ENCODE measurements around the gene MICAL2.

Gene MICAL2

DNA sequence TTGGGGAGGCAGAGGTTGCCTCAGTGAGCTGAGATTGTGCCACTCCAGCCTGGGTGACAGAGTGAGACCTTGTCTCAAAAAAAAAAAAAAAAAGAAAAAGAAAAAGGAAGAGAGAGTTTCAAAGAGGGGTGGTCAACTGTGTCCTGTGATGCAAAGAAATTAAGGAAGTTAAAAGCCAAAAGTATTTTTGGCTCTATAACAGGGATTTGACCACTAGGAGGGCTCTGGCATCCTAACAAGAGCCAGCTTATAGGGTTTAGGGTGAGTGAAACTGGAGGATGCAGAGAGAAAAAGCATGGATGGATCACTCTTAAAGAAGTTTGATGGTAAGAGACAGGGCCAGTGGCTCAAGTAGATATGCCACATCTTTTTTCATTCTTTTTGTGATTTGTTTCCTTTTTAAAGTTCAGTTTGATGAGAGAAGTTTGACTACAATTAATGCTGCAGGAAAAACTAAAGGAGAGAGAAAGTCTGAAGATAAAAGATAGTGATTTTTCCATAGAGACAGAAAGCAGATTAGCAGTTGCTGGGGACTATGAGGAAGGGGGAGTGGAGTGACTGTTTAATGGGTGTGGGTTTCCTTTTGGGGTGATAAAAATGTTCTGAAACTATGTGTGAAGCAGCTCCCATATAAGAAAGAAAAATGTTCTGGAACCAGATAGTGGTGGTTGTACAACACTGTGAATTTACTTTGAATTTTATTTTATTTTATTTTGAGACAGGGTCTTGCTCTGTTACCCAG, 11.1 kb upstream of the MICAL2 start:
- DNase-seq: no peak

DNA sequence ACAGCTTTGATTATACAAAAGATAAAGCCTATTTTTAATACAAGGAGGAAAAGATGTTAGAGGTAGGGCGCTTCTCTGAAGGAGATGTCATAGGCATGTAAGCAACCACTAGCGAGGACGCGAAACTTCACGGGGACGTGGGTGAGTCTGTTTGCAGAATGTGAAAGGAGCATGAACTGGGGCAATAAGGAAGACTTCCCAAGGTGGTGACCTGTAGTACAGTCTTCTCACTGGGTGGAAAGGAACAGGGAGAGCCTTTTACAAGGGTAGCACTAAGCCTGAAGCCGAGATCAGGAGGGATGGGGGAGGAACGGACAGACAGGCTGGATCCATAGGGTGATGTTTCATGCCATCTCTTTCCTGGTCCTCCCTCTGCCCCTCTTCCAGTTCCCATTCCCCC, 10.0 kb upstream of the MICAL2 start:
- DNase-seq: no peak

DNA sequence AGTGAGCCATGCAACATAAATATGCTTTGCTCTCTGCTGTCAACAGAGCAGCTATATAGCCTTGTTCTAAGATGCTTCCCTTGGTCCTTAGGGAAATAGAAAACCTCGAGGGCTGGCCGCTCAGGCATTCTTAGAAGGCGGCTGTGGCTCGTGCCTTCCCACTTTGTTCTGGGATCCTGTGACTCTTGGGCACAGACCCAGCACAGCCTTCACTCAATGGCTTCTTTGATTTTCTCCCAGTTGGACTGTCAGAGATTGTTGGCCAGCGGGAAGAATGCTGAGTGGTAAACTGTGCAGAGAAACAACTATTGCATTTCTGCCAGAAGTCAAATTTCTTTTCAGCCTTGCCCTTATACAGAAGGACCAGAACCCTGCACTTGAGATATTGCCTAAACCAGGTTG, 9.5 kb upstream of the MICAL2 start:
- no peak for DNase-seq

DNA sequence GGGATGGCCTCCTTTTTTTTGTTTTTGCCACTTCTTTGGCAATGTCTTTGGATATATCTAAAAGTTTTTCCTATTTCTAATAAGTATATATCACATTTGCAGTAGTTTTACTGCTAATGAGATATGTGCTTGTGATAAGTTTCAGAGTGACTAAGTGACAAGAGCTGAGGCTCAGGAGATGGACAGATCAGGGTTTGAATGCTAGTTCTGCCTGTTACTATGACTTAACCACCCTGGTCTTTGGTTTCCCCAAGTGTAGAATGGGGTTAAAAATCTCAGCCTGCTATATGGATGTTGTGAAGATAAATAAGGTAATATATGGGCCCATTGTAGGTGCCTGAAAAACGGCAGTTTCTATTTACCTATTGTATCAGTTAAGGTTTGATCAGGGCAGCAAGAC, 9.1 kb upstream of the MICAL2 start:
- no peak for DNase-seq

DNA sequence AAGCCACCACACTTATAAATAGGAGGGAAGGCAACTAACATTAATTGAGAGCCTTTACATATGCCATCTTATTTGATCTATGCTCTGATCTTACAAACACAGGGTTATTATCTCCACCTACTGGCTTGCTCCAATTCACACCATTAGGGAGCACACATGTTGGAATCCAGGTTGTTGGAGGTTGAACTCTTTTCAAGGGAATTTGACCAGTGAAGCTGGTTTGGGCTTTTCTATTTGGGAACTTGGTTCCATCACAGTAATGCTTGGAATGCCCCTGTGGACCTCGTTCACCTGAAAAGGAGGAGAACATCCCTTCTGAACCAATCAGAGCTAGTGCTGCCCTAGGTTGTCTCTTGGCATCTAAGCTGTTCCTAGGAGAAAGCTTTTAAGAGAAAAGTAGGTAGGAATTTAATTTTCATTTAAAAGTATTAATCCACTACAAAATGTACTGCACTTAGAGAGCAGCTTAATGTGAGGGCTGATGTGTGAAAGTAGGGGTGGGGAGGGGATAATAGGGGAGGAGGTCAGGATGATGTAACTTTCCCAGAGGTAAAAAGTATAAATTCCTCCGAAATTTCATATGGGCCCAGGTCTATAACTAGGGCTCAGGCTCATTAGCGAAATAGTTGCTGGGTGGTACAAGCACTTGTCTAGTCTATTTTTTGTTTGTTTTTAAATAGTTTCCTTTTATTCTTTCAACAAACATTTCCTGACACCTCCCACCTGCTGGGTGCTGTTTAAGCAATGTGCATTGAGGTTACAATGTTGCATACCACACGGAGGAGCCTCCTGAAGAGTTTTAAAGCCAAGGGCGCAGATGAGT, 7.6 kb upstream of the MICAL2 start:
- DNase-seq: no peak

DNA sequence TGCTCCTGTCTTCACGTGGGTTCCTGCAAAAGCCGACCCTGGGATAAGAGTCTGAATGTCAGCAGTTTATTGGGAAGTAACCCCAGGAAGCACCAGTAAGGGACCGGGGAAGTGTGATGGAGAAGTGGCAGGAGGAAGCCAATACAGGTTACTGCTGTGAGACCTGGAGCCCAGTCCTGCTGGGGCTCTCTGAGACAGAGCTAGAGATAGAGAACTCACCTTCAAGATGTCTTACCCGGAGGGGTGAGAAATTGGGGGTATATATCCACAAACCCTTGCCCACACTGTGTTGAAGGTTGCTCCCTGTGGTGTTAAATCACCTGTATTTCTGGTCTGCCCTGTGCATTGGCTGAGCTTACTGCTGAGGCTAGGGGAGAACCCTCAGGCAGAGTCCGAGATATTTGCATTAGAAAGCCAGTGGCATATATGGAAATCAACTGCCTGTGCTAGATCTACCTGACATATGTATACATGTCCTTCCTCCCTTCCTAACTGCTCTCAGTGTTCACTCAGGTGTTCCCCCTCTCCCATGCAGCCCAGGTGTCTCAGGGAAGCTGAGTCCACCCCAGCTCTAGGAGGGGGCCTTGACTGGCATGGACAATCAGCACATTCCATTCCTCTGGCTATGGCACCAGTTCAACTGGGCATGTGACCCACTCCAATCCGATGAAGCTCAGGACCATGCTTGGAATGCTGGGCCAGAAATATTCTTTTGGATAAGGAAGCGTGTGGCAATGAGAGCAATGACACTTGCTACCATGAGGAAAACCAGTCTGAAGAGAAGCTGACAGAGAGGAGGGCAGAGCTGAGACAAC, 6.8 kb upstream of the MICAL2 start:
- DNase-seq: no peak

DNA sequence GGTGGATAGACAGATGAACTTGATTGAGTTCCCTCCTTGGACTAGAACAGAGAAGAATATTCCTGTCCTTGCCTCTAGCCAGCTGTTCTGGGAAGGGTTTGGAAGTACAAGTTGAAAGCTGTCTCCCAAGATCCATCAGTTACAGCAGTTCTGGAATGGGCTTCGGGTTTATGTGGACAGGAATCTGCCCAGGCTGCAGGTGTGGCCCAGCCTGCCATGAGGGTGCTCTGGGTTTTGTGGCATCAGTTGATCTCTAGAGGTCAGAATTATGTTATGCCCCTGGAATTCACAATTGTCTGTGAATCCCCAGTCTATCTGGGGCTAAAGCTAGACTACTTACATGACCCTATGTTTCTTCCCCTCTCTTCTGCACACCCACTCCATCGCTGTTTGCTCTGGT, 4.9 kb upstream of the MICAL2 start:
- DNase-seq: no peak

DNA sequence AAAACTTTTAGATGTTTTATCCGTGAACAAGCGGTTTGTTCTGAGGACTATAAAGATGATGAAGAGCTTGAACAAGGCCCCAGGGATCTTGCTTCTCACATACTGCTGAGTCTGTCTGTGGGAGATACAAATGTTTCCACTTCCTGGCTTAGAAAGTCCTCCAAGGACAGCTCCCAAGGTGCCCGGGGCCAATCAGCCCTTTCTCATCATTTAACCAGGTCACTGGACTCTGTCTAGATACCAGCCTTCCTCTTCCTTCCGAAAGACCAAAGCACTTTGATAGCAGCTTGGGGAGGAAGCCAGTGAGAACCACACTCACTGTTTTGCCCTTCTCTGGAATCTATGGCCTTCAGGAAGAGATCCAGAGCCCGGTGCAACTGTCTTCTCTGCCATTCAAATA, 4.3 kb upstream of the MICAL2 start:
- no peak for DNase-seq

DNA sequence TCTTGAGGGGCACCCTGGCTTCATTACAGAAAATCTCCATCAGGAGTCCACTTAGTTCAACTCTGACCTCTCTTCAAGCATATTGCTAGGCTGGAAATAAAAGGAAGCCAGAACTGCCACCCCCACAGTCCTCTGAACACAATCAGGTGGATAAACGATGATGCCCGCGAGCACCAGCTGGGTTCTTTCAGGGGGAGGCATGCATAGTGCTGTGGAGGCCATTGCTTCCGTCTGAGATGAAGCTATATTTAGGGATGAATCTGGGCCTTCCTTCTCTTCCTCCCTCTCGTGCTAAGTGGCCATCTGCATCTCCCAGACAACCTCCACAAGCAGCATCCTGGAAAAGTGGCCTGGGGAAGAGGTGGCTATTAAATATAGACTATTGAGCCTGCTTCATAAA, 3.9 kb upstream of the MICAL2 start:
- DNase-seq: no peak

DNA sequence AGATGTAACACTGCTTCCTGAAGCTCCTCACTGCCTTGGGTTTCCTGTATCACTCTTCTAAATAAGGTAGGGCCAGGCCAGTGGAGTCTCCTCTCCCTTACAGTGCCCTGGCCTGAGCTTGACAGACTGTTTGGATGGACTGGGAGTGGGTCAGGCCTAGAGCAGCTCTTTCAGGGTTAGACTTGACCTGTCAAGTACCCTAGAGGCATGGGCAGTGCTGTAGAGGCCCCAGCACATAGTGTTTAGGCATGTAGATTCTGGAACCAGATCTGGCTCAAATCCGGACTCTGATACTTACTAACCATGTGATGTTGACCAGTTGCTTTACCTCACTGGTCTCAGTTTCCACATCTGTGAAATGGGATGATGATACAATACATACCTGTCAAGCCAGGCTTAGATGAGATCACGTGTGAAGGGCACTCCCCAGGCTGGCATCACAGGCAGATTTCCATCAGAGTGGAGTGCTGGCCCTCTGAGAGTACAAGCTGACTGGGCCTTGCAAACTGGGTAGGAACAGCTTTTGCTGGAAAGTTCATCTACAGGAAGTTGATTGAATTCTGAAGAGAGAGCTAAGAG, 1.4 kb upstream of the MICAL2 start:
- no peak for DNase-seq

DNA sequence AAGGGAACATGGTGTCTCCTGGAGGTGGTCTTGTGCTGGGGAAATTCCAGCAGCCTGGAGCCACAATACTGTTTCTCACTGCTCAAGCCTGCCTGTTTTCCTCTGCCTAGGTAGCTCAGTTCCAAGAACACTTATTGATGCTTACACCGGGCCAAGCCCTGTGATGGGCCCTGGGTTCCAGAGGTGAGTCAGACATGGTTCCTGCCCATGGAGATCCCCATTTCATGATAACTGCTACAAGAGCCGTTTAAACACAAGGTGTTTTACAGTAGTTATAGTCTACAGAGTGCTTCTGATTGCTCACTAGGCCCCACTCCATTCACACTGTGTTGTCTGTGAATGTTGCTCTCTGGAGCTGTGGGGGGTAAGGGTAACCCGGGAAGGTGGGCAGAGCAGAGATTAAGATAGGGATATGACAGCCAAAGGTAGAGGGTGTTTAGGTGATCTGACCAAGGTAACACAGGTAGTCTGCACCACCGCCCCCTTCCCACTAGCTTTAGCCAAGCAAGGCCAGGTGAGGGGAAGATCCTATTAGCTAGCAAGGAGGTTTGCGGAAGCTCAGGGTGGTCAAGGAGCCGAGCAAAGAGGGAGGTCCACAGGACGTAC, 696 bp upstream of the MICAL2 start:
- no peak for DNase-seq

DNA sequence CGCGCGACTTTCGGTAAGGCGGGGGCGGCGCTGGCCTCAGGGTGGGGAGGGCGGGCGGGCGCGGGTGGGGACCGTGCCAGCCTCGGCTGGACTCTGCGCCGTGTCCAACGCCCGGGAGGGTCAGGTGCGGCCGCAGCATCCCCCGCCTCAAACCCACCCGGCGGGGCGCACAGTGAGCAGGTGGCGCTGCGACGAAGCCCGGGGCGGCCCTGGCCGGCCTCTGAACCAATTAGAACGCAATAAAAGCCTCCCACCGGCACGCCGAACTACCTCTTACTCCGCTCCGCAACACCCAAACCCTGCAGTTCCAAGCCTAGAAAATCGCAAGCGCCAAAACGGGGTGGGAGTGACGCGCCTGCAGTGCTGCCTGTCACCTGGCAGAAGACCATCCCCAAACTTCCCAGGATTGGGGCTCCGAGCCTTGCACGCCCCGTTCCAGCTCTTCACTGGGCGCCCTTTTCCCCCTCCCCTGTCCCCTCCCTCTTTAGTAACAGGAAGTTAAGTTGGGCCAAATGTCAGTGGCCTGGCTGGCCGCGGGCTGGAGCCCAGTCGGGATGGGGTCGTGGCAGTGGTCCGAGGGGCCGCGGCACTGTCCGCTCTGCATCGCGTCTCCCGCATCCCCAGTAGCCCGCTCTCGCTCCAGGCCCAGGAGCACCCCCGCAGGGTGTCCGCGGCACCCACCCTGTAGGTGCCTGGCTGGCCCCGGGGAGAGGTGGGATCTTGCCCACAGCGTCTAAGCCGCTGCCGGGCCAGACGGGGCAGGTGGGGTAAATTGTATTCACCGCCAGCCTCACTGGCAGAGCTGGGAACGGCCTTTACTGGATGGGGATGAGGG, 541 bp downstream of the MICAL2 start:
- no peak for DNase-seq

DNA sequence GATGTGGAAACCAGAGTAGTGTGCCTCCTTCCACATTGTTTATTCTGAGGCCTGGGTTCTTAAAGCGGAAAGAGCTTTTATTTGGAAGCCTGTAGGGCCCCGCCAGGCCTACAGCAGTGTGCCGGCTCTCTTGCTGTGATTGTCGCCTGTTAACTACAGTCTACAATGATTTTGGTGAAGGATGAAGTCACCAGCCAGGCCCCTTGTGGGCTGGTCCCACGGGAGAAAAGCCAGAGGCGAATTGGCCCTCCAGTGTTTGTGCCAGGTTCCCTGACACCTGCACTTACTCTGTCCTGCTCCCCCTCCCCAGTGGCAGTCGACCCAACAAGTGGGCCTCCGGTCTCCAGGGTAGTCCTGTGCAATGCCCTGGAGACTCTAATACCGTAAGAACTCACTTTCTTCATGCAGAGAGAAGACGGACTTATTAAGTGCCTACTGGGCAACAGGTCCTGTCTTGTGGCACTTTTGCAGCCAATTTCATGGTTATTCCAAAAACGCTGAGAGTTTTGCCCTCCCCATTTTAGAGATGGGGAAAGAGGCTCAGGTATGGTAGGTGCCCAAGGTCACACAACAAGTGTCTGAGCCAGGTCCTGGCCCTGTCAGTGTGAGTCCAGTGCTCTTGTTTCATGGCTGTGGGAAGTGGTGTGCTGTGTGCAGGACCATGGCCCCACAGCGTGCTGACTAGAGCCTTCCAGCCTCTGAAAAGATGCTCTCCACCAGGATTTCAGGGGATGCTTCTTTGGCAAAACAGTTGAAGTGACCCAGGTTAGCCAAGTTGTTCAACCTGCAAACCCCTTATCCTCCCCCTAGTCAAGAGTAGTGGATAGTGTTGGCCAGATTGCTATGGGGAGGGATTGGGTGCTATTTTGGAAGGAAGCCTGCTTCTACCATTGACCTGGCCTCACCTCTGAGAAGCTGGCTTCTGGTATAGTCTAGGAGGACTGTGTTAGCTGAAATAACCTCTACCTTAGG, 1.4 kb downstream of the MICAL2 start:
- no peak for DNase-seq

DNA sequence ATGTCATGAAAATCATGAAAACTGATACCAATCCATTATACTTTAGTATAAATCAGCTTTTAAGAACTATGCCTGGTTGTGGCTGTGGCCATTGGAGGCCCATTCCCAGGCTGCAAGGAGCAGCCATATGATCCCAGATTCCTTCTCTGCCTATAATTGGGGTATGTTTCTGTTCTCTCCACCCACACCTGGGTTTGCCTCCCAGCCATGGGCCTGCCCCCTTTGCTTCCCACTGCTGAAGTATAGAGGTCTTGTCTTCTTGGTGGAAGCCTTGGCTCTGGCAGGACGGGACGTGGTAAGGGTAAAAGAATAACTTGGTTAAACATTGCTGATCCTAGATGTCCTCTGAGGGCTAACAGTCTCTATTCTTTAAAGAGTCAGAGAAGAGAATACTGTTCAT, 2.4 kb downstream of the MICAL2 start:
- DNase-seq: no peak

DNA sequence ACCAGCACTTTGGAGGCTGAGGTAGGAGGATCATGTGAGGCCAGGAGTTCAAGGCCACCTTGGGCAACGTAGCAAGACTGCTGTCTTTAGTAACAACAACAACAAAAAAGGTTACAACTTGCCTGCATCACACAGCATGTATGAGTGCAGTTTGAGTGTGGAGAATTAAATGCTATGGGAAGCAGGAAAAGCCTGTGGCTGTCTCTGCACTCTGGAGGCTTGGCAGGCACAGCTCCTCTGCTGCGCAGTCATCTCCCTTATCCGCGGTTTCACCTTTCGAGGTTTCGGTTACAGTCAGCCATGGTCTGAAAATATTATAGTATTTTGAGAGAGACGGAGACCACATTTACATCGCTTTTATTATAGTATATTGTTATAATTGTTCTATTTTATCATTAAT, 2.9 kb downstream of the MICAL2 start:
- no peak for DNase-seq

DNA sequence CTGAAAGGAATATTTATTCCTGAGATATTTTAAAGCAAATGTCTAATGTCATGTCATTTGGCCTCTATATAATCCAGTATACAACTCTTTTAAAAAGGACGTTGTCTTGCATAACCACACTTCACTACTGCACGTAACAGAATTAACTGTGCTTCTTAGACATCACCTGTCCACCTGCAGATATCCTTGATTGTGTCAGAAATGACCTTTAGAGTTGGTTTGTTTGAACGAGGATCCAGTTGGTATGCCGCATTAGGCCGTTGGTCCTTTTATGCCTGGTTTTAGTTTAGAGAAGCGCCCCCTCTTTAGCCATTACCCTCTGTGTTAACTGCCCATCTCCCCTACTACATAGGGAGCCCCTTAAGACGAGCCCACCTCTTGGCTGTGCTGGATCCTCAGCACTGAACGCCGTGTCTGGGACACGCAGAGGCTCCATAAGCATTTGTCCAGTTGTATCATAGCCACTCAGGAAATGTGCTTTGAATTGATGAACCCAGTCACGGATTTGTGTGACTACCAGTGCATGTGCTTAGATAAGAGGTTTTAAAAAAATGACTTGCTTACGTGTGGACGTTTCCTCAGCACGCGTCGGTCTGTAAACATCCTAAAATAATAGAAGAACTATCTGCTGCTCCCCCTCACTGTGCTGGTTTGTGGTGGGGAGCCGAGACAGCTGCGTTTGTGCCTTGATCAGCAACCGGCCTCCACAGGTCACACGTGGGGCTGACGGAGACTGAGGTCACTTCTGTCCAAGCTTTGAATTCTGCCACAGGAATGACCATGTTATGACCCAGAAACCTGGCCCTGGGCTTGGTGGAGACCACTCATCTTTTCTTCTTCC, 4.0 kb downstream of the MICAL2 start:
- no peak for DNase-seq

DNA sequence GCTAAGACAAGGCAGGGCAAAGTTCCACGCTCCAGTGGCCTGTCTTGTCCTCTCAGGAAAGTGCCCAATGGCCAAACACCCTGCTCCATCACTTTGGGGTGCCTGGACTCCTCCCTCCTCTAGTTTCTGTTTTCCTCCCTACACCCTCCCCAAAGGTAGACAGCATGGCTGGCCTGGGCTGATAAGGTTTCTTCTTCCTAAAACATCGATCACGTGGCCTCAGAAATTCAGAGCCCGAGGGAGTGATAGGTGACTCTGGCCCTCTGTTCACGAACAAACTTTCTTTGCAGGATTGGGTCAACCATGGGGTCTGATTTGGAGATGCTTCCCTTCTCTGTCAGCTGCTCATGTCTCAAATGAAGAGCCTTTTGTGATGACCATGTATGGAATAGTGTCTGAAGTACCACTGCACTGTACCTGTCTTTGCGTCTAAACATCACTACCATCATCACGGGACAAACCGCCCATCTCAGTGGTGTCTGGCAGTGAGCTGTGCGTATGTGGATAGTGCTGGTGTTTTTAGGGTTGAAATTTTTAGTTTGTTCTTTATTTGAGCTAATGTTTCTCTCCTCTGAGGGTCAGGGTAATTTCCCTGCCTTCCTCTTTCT, 6.1 kb downstream of the MICAL2 start:
- DNase-seq: no peak

DNA sequence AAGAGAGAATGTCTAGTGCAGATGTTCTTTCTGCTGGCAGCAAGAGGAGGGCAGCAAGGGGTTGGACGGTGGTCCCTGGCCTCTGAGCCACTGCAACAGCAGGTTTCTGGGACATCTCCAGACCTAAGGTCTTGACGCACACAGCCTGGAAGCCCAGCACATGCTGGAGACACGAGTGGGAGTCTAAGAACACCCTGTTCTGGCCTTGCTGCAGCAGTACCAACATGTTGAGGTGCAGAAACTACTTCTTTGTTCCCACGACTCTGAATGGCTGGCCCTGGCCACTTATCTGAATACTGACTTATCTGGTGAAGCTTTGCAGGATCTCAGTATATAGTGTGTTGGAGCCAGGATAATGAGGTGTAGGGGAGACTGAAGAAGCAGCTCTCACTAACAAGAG, 6.8 kb downstream of the MICAL2 start:
- DNase-seq: no peak

DNA sequence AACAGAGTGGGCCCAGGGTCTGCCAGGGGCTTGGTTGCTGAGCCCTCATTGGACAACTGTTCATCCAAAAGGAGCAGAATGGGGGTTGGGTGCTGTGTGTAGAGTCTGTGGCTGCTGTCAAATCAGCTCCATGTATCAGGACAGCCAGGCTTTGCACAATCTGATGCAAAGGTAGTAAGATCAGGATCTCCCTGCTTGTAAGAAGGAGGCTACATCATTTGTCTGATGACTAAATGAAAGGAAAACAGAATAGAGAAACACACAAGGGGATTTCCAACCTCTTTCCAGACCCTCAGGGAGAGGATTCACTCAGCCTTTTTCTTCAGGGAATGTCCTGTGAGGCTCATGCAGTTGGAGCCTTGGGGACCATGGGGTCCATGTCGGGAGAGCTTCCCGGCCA, 7.2 kb downstream of the MICAL2 start:
- no peak for DNase-seq

Measured in NCI-H1694 (cell line).